Islet of Langerhans (tissue), 1 donor: Measurements from ENCODE around the gene TNFRSF6B.
"Not testable (repeated sequence)": the region's sequence is repeated elsewhere in the genome, so short reads cannot be mapped to it uniquely, and the experiment has no call there.

Experiments used
- FAIRE-seq: peaks from one replicate; lab custom pipeline; 2011; peaks lifted over from hg19 to GRCh38; lab: Jason Lieb, UNC

The TNFRSF6B gene

GRCh38 chr20:63663332-63664066 is 33.0 kb upstream of the TNFRSF6B start:
- FAIRE-seq, result no peak

- no peak for FAIRE-seq
These were observed 32.2 kb upstream of the TNFRSF6B start for GRCh38 chr20:63664143-63664851.

GRCh38 chr20:63664861-63665594 is 31.4 kb upstream of the TNFRSF6B start:
- no peak for FAIRE-seq

- FAIRE-seq, result no peak
These were observed 30.7 kb upstream of the TNFRSF6B start for GRCh38 chr20:63665708-63666107.

GRCh38 chr20:63667858-63668257 is 28.6 kb upstream of the TNFRSF6B start:
- no peak for FAIRE-seq

- no peak for FAIRE-seq
These were observed 28.1 kb upstream of the TNFRSF6B start for GRCh38 chr20:63668351-63668750.

- FAIRE-seq, result not testable (repeated sequence)
These were observed 24.8 kb upstream of the TNFRSF6B start for GRCh38 chr20:63671695-63672094.

- FAIRE-seq, result no peak
These were observed 23.8 kb upstream of the TNFRSF6B start for GRCh38 chr20:63672666-63673065.

GRCh38 chr20:63673951-63674350 is 22.5 kb upstream of the TNFRSF6B start:
- no peak for FAIRE-seq

- FAIRE-seq, result no peak
These were observed 20.6 kb upstream of the TNFRSF6B start for GRCh38 chr20:63675681-63676368.

GRCh38 chr20:63678071-63678470 is 18.4 kb upstream of the TNFRSF6B start:
- no peak for FAIRE-seq

- no peak for FAIRE-seq
These were observed 17.6 kb upstream of the TNFRSF6B start for GRCh38 chr20:63678667-63679465.

- no peak for FAIRE-seq
These were observed 16.6 kb upstream of the TNFRSF6B start for GRCh38 chr20:63679799-63680305.

- no peak for FAIRE-seq
These were observed 16.0 kb upstream of the TNFRSF6B start for GRCh38 chr20:63680427-63680826.

GRCh38 chr20:63680857-63681608 is 15.4 kb upstream of the TNFRSF6B start:
- FAIRE-seq, result no peak

GRCh38 chr20:63681609-63682142 is 14.8 kb upstream of the TNFRSF6B start:
- no peak for FAIRE-seq

- no peak for FAIRE-seq
These were observed 13.9 kb upstream of the TNFRSF6B start for GRCh38 chr20:63682384-63683139.

GRCh38 chr20:63685269-63686026 is 11.0 kb upstream of the TNFRSF6B start:
- no peak for FAIRE-seq

- FAIRE-seq, result no peak
These were observed 10.4 kb upstream of the TNFRSF6B start for GRCh38 chr20:63686094-63686491.
